A673 (cell line): Measurements from ENCODE around the gene ZNF274. TPM values are rescaled to one million over a fixed set of nuclear protein-coding genes. Genes with fewer than 3 reads are reported as not detected.

ENCODE experiments used
- BruUV-seq: library from RNA; stranded (reverse); fragments of 400-500 nt; replicated peaks from 2 replicates; lab custom pipeline; 2021; lab: Mats Ljungman, UMichigan
- CTCF ChIA-PET: fragments of 300-600 bp; sonication (Branson Sonifier 250); formaldehyde crosslinking; loops from one replicate; lab custom pipeline; 2022; ENCODE audit warnings: antibody characterized with exemption; lab: Charles Lee
- POLR2A ChIA-PET: fragments of 300-600 bp; sonication (Branson Sonifier 250); formaldehyde crosslinking; loops from one replicate; lab custom pipeline; 2022; ENCODE audit warnings: antibody characterized with exemption; ENCODE audit not compliant: low non-redundant PET; lab: Charles Lee
- DNase-seq: peaks from one replicate; pipeline ENCODE4 v3.0.0-alpha.2; 2015; ENCODE audit warnings: low spot score
- H3K27ac ChIP-seq: fragments of 200-600 bp; sonication (generic); 2 replicates; pipeline ENCODE4 v1.5.1; 2016; ENCODE audit warnings: mixed run types, low read depth, mild to moderate bottlenecking, mixed read lengths, antibody characterized with exemption, low read length; ENCODE audit not compliant: poor library complexity, severe bottlenecking
- H3K27me3 ChIP-seq: fragments of 200-600 bp; sonication (generic); replicated peaks from 2 replicates; pipeline ENCODE4 v1.6.1; 2017; ENCODE audit warnings: mixed run types, low read depth, mild to moderate bottlenecking, mixed read lengths, antibody characterized with exemption, low read length; ENCODE audit not compliant: insufficient read depth, poor library complexity
- H3K36me3 ChIP-seq: fragments of 200-600 bp; sonication (generic); 2 replicates; pipeline ENCODE4 v1.6.1; 2016; ENCODE audit warnings: mixed run types, mild to moderate bottlenecking, mixed read lengths, antibody characterized with exemption, low read length; ENCODE audit not compliant: insufficient read depth, poor library complexity, severe bottlenecking
- H3K4me1 ChIP-seq: fragments of 200-600 bp; sonication (generic); 2 replicates; pipeline ENCODE4 v1.6.1; 2017; ENCODE audit warnings: mixed run types, mild to moderate bottlenecking, mixed read lengths, antibody characterized with exemption, low read length; ENCODE audit not compliant: insufficient read depth, poor library complexity, severe bottlenecking
- H3K4me3 ChIP-seq: fragments of 200-600 bp; sonication (generic); 2 replicates; pipeline ENCODE4 v1.5.1; 2016; ENCODE audit warnings: low read depth, mixed run types, mild to moderate bottlenecking, mixed read lengths, low read length; ENCODE audit not compliant: poor library complexity, severe bottlenecking
- H3K9me3 ChIP-seq: fragments of 200-600 bp; sonication (generic); 2 replicates; pipeline ENCODE4 v1.6.1; 2016; ENCODE audit warnings: mixed run types, low read depth, mild to moderate bottlenecking, mixed read lengths, antibody characterized with exemption, low read length; ENCODE audit not compliant: poor library complexity, severe bottlenecking
- CTCF ChIP-seq: fragments of 300-800, 200-600 bp; sonication (generic); conservative IDR thresholded peaks from 2 replicates; pipeline ENCODE4 v1.5.1; 2017; ENCODE audit warnings: low read depth, mild to moderate bottlenecking, antibody characterized with exemption, low read length, moderate library complexity, mixed read lengths
- EZH2 ChIP-seq: fragments of 200-600 bp; sonication (generic); IDR thresholded peaks from 2 replicates; pipeline ENCODE4 v1.6.1; 2017; ENCODE audit warnings: borderline replicate concordance, low read depth, mild to moderate bottlenecking, mixed read lengths, antibody characterized with exemption, low read length; ENCODE audit not compliant: poor library complexity, severe bottlenecking
- intact Hi-C: fragments of 100-400 bp; cut with micrococcal nuclease; formaldehyde crosslinking; loops from one replicate; pipeline ENCODE4 v1.10.0; 2022; ENCODE audit not compliant: unreplicated experiment
- total RNA-seq: library from RNA; stranded (reverse); gene quantifications from 2 replicates; pipeline ENCODE4 v1.2.3, GENCODE V29; 2021

ZNF274 gene
- total RNA-seq, 1 experiment from 2014 or later, result 27.4 TPM

GRCh38 chr19:58203814-58204475 is 21.1 kb downstream of the ZNF274 start:
- ChIA-PET CTCF (no interaction called here), POLR2A (no interaction called here)
- H3K4me3 ChIP-seq, result no peak overlapping the region
- no peaks in the 10 kb centered on the region for H3K4me1 ChIP-seq
- peaks cover 29% of the 10 kb centered on the region for H3K36me3 ChIP-seq
- TF ChIP-seq CTCF (no peak), EZH2 (no peak)
- DNase-seq, result no peak
- peaks cover 76% of the 10 kb centered on the region for H3K9me3 ChIP-seq
- H3K27ac ChIP-seq, result no peak overlapping the region
- no peaks in the 10 kb centered on the region for H3K27me3 ChIP-seq
- no TSS peak for BruUV-seq
- intact Hi-C loops, result no loop called here

GRCh38 chr19:58204566-58204965 is 21.7 kb downstream of the ZNF274 start:
- Histone ChIP-seq H3K27ac (no peak overlapping the region), H3K36me3 (peaks cover 35% of the 10 kb centered on the region), H3K4me3 (no peak overlapping the region), H3K9me3 (peaks cover 78% of the 10 kb centered on the region), H3K4me1 (no peaks in the 10 kb centered on the region), H3K27me3 (no peaks in the 10 kb centered on the region)
- intact Hi-C loops, result no loop called here
- no peak for TF ChIP-seq EZH2
- no peak for DNase-seq
- ChIA-PET POLR2A (no interaction called here), CTCF (no interaction called here)
- BruUV-seq, result no TSS peak

DNA sequence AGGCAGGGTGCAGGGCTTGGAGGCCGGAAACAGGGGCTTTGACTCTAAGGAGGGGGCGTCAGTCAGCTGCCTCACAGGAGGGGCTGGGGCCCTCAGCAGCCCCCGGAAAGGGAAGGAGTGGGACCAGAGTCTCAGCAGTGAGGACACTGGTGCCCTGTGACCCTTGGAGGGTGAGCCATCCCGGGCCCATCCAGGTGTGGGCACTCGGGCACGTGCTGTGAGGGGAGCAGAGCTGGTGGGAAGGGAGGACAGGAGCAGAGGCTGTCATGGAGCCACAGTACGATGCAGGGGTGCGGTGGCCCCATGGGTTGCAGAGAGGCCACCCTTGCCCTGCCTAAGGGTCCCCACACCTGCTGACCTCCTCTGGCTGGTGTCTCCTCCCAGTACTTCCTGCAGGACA is 26.7 kb downstream of the ZNF274 start:
- Histone ChIP-seq H3K27me3 (no peaks in the 10 kb centered on the region), H3K4me1 (no peaks in the 10 kb centered on the region), H3K27ac (no peak overlapping the region), H3K4me3 (no peak overlapping the region), H3K36me3 (peaks cover 76% of the 10 kb centered on the region), H3K9me3 (peaks cover 76% of the 10 kb centered on the region)
- POLR2A ChIA-PET, result no interaction called here
- TF ChIP-seq CTCF (no peak), EZH2 (no peak)
- BruUV-seq, result no TSS peak
- CTCF ChIA-PET, result no interaction called here
- intact Hi-C loops, result no loop called here
- DNase-seq, result no peak
